ENCODE measurements around the gene APOA1.

The APOA1 gene

DNA sequence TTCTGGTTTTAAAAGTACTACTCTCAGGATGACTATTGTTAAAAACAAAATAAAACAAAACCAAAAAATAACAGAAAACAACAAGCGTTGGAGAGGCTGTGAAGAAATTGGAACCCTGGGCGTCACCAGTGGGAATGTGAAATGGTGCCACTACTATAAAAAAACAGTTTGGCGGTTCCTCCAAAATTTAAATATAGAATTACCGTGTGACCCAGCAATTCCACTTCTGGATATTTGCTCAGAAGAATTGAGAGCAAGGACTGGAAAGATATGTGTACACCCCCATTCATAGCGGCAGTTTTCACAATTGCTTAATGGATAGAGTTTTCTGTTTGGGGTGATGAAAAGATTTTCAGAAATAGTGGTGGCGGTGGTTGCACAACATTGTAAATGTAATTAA is 22.9 kb downstream of the APOA1 start:
- FAIRE-seq (no peak), DNase-seq (ENCODE audit: insufficient read length, low spot score) (no peak)
- no peak for TF ChIP-seq CTCF (IDR thresholded peaks at IDR 0.05; ENCODE audit: insufficient read depth, missing control alignments)

DNA sequence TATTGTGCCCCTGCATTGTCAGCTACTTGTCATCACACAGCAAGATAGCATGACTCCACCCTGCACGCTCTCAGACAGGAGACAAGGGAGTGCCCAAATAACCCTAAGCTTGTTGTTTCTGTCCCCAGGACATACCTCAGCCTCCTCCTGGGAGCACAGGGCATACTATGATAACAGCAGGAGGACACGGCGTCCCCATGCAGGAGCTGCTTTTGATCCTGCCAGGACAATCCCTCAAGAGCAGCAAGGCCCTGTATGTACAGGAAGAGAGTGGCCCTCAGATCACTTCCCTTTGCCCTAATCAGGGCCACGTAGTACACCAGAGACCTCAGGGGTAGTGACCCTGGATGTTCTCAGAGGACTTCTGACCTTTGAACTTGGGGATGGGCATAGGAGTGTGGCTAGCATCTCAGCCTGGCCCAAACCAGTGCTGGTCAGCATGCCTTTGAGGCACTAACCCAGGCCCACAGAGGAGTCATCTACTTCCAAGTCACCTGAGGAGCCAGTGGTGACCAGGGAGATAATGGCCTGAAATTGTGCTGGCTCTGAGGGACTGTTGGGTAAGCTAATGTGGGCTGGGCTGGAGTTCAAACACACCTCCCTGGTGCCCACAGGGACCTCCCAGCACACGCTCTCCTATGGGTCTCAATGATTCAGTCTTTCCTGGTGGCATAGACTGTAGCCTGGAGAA is 23.5 kb downstream of the APOA1 start:
- no peak for TF ChIP-seq CTCF (IDR thresholded peaks at IDR 0.05; ENCODE audit: insufficient read depth, missing control alignments)
- DNase-seq (ENCODE audit: insufficient read length, low spot score): no peak
- FAIRE-seq: no peak

GRCh38 chr11:116813170-116813569 is 24.3 kb downstream of the APOA1 start:
- no peak for FAIRE-seq
- TF ChIP-seq CTCF (IDR thresholded peaks at IDR 0.05; ENCODE audit: insufficient read depth, missing control alignments): no peak
- no peak for DNase-seq (ENCODE audit: insufficient read length, low spot score)

DNA sequence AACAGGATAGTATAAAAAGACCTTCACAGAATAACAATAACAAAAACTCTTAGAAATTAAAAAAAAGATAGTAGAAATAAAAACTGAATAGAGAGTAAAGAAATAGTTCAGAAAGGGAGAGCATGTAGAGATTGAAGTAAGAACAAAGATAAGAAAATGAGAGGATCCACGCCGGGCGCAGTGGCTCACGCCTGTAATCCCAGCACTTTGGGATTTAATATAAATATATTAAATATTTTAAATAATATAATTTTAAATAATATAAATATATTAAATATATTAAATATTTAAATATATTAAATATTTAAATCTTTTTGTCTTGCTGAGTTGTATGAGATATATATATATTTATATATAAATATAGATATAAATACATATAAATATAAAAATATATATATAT is 25.3 kb downstream of the APOA1 start:
- no peak for TF ChIP-seq CTCF (IDR thresholded peaks at IDR 0.05; ENCODE audit: insufficient read depth, missing control alignments)
- FAIRE-seq (no peak), DNase-seq (ENCODE audit: insufficient read length, low spot score) (no peak)

GRCh38 chr11:116811194-116811593 is 26.2 kb downstream of the APOA1 start:
- no peak for TF ChIP-seq CTCF (IDR thresholded peaks at IDR 0.05; ENCODE audit: insufficient read depth, missing control alignments)
- FAIRE-seq (no peak), DNase-seq (ENCODE audit: insufficient read length, low spot score) (no peak)

DNA sequence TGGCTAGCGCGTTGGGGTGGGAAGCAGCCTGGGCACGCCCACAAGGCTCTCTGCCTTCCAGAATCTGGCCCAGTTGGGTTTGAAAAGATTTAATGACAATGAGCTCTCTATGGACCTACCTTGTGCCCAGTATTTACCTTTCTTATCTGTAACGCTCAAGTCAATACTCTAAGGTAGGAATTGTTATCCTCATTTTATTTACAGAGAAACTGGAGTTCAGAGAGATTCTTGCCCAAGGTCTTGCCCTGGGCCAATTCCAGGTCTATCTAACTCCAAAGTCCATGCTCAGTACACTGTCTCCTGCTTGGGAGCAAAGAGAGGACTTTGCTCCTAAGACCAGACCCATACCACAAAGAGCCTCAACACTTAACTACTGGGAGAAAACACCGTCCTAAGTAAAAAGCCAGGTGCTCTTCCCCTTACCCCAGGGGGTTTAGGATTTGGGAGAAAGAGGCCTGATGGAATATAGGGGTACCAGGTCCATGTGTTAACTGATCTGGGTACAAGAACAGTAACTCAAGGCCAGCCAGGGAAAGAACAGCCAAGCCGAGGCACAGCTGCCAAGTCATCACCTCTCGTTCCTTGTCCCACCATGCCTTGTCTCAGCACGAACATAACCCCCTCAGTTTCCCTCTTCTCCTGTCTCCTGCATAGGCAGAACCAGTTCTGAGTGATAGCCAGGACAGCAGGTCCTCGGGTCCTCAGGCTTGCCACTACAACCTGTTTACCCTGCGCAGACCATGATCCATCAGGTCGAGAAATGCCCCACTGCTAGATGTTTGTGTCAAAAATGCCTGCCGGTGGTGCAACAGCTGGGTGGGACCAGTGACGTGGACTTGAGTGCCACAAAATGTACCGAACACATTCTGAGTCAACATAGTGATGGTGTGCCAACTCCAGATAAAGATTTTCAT is 28.9 kb downstream of the APOA1 start:
- no peak for TF ChIP-seq CTCF (IDR thresholded peaks at IDR 0.05; ENCODE audit: insufficient read depth, missing control alignments)
- FAIRE-seq (no peak), DNase-seq (ENCODE audit: insufficient read length, low spot score) (no peak)
